ENCODE results near the gene AJM1.
"Not testable (repeated sequence)": the region's sequence is repeated elsewhere in the genome, so short reads cannot be mapped to it uniquely, and the experiment has no call there.

Gene AJM1

GRCh38 chr9:136857581-136858412 lies 15.5 kb downstream of the AJM1 start:
- no peak for DNase-seq

DNA sequence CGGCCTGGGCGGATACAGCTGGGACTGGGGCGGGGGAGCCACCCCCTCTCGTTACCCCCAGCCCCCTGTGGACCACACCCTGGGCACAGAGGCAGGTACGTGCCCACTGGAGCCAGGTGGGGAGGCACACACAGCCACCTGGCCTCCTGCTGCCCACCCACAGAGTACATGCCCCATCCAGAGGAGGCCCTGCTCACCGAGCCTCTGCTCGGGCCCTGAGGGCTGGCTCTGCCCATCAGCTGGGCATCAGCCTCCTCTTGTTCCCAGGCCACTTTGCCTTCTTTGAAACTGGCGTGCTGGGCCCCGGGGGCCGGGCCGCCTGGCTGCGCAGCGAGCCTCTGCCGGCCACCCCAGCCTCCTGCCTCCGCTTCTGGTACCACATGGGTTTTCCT lies 16.2 kb downstream of the AJM1 start:
- no peak for DNase-seq

DNA sequence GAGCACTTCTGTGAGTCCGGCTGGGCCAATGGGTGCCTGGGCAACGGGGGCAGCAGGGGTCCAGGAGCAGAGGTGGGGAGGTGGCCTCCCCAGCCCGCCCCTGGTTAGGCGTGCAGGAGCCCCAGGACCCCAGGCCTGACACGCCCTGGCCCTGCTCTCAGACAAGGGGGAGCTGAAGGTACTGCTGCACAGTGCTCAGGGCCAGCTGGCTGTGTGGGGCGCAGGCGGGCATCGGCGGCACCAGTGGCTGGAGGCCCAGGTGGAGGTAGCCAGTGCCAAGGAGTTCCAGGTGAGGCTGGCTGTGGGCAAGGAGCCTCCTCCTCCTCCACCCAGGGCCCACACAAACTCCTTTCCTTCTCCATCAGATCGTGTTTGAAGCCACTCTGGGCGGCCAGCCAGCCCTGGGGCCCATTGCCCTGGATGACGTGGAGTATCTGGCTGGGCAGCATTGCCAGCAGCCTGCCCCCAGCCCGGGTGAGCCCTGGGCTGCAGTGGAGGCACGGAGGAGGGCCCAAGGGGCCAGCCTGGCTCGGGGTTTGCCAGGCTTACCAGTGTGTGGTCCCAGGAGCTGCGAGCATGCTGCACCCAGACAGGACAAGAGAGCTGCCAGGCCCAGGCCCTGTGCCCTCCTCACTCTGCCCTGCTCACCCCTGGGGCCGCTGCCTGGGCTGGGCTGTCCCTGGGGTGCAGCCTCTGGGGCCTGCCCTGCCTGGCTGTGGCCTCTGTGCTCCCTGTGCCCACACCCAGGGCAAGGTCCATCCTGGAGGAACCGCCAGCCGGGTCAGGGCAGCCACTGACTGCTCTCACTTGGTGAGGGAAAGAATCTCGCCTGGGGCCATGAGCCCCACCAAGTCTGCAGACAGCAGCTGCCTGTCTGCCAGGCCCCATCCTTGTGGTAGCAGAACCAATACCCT lies 16.8 kb downstream of the AJM1 start:
- no peak for DNase-seq

GRCh38 chr9:136860529-136860928 lies 18.3 kb downstream of the AJM1 start:
- no peak for DNase-seq

- DNase-seq, result no peak
Measured at GRCh38 chr9:136860933-136861873, 18.9 kb downstream of the AJM1 start.

- no peak for DNase-seq
Measured at GRCh38 chr9:136861874-136862457, 19.7 kb downstream of the AJM1 start.

- DNase-seq, result no peak
Measured at GRCh38 chr9:136862849-136863622, 20.8 kb downstream of the AJM1 start.

GRCh38 chr9:136863623-136864273 lies 21.5 kb downstream of the AJM1 start:
- DNase-seq, result no peak

- DNase-seq, result no peak
Measured at GRCh38 chr9:136865041-136865767, 22.9 kb downstream of the AJM1 start.

DNA sequence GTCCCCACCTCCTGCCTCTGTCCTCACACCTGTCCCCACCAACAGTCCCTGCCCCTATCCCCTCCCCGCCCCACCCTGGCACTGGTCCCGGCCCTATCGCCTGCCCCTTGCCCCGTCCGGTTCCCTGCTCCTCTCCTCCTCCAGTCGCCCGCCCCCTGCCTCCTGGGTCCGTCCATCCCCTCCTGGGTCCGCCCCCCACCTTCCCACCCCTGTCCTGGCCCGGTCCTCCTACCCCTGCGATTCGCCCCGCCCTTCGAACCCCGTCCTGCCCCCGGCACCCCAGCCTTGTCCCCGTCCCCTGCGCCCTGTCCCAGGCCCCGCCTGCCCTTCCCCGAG lies 23.5 kb downstream of the AJM1 start:
- DNase-seq, result no peak

DNA sequence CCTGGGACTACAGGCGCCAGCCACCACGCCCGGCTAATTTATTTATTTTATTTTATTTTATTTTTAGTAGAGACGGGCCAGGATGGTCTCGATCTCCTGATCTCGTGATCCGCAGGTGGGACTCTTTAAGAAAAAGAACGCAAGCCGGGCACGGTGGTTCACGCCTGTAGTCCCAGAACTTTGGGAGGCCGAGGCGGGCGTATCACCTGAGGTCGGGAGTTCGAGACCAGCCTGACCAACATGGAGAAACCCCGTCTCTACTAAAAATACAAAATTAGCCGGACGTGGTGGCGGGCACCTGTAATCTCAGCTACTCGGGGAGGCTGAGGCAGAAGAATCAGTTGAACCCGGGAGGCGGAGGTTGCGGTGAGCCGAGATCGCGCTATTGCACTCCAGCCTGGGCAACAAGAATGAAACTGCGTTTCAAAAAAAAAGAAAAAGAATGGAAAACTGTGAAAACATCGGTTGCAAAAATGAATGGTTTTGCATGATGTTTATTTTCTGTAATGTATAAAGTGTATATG lies 24.7 kb downstream of the AJM1 start:
- DNase-seq, result not testable (repeated sequence)

GRCh38 chr9:136867480-136867879 lies 25.2 kb downstream of the AJM1 start:
- no peak for DNase-seq

DNA sequence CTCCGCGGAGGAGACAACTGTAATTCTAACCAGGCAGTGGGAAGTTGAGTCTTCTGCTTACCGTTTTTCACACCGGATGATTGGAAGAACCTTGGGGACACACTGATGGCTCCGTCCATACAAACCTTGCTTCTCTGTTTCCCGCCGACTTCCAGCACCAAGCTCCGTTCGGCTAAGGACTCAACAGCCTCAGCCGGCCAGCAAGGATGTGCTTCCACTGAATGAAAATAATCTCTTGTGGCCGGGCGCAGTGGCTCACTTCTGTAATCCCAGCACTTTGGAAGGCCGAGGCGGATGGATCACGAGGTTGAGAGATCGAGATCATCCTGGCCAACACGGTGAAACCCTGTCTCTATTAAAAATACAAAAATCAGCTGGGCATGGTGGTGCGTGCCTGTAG lies 25.6 kb downstream of the AJM1 start:
- DNase-seq, result no peak

- DNase-seq, result no peak
Measured at GRCh38 chr9:136868644-136869043, 26.4 kb downstream of the AJM1 start.

DNA sequence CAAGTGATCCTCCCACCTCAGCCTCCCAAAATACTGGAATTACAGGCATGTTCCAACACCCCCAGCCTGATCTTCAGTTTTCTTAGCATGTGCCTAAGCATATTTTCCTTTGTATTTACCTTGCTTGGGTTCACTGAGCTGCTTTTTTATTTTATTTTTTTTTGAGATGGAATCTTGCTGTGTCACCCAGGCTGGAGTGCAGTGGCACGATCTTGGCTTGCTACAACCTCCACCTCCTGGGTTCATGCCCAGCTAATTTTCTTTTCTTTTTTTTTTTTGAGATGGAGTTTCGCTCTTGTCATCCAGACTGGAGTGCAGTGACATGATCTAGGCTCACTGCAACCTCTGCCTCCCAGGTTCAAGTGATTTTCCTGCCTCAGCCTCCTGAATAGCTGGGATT lies 27.3 kb downstream of the AJM1 start:
- not testable (repeated sequence) for DNase-seq

GRCh38 chr9:136875155-136875554 lies 32.9 kb downstream of the AJM1 start:
- no peak for DNase-seq

DNA sequence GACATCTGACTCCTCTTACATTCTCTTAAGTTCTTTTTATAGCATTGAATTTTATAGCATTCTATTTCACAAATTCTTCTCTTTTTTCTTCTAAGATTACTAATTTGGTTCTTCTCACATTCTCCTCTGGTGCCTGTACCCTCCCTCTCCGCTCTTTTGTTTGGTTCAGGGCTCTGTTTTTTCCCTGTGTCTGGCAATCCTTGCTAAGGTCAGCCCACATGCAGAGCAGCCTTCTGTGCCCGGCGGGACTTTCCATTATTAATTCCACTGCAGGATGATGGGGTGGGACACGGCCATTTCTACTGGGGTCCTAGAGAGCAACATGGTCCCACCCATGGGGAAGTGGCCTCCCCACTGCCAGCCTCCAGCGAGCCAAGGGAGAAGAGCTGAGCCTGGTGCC lies 34.2 kb downstream of the AJM1 start:
- DNase-seq, result no peak

- no peak for DNase-seq
Measured at GRCh38 chr9:136880651-136881050, 38.4 kb downstream of the AJM1 start.

DNA sequence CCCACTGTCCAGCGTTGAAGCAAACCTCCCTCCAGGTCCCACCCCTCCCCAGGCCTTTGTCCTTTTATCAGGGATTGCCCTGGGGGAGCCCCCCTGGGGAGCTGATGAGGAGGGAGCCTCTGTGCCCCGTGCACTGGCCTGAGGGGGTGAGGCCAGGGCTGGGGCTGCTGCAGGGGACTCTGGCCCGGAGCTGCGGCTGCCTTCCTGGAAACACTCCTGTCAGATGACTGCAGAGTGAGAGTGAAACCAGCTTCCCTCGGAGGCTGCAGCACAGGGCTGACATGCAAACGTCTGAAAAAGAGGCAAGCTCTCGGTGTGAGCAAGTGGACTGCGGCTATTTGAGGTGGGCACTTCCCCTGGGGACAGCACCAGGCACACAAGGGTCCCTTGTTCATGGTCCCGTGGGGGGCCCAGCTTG lies 39.4 kb downstream of the AJM1 start:
- peak; percentile 65 for DNase-seq
